GM19023 (cell line): Measurements from ENCODE around the gene SPOCD1.

Experiments used
- ATAC-seq: cut with Tn5 transposase; IDR thresholded peaks from one replicate; pipeline ENCODE4 v1.9.1; 2021; ENCODE audit warnings: mild to moderate bottlenecking, moderate library complexity; ENCODE audit not compliant: unreplicated experiment

The SPOCD1 gene

DNA sequence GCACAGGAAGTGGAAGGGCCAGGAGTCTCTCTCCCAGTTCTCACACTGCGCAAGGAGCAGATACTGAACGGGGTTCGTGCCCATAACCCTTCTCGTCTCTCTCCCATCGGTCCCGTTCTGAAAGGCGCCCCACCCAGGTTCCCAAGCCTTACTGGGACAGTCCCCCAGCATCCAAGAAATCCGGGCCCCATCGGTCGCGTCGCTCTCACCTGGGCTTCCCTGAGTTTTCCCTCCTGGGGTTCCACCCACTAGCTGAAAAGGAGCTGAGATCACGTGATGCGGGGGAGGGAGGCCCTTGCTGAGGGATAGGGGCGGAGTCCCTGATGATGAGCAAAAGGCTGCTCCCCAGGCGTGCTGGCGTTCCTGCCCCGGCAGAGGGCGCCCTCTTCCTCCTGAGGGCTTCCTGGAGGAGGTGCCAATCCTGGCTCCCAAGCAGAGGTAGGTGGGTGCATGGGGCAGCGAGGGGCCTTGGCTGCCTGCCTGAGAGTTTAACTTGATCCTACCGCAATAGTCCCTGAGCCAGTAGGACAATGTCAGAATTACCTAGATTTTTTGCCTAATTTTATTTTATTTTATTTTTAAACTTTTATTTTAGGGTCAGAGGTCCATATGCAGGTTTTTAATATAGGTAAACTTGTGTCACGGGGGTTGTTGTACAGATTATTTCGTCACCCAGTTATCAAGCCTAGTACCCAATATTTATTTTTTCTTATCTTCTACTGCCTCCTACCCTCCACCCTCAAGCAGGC is at the start of gene SPOCD1:
TSS of gene SPOCD1 (minus strand) at position 271 of the 749 bp plus-strand sequence. CDS start 689 bp downstream, outside the sequence.
- no peak for ATAC-seq

GRCh38 chr1:31862071-31862470 is 46.2 kb upstream of the SPOCD1 start:
- ATAC-seq, result no peak

DNA sequence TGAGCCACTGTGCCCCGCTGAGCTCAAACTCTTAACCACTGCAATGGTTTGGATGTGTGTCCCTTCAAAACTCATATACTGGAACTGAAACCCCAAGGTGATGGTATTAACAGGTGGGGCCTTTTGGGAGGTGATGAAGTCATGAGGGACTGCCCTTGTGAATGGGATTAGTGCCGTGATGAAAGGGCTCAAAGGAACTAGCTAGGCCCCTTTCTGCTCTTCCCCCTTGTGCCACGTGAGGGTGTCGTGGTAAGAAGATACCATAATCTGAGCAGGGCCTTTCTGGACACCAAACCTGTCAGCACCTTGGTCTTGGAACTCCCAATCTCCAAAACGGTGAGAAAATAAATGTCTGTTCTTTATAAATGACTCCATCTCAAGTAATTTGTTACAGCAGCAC is 45.5 kb upstream of the SPOCD1 start:
- no peak for ATAC-seq

DNA sequence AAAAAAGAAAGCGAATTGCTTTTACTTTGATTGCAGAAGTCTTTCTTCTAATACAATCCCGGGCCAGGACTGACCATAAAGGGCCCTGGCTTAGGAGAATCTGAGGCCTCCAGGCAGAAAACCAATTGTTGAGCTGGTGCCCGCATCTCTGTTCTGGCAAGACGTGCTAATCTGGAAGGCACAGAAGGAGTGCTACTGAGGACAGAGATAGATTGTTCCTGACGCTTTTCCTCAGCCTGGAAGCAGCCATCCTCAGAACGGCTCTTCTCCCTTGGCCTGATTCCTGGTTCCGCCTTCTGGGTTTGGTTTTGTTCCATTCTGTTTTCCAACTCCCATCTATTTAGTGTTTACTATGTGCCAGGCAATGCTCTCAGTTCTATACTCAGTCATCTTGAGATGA is 44.8 kb upstream of the SPOCD1 start:
- ATAC-seq, result no peak

DNA sequence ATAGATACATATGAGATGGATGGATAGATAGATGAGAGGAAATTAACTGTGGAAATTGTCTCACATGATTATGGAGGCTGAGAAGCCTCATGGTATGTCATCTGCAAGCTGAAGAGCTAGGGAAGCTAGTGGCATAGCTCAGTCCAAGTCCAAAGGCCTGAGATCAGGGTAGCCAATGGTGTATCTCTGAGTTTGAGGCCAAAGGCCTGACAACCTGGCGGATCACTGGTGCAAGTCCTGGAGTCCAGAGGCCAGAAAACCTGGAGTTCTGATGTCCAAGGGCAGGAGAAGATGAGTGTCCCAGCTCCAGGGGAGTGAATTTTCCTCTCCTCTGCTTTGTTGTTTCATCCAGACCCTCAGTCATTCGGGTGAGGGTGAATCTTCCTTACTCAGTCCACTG is 43.9 kb upstream of the SPOCD1 start:
- no peak for ATAC-seq

- ATAC-seq, result no peak
These were observed 43.2 kb upstream of the SPOCD1 start for GRCh38 chr1:31859044-31859443.

DNA sequence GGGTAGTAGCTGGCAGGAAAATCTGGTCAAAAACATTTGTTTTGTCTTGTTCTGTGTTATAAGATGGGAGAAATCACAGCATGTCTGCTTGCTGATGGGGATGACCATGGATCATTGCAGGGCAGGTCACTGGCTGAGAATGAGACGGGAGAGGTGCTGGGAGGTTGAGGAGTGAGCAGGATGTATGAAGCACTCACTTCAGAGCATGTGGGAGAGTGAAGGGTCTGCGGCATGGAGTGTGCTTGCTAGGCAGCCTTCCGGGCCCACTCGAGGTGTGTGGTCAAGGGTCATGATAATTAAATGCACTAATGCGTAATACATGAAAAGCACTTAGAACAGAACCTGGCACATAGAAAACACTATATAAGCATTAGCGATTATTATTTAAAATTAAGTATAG is 42.0 kb upstream of the SPOCD1 start:
- no peak for ATAC-seq

DNA sequence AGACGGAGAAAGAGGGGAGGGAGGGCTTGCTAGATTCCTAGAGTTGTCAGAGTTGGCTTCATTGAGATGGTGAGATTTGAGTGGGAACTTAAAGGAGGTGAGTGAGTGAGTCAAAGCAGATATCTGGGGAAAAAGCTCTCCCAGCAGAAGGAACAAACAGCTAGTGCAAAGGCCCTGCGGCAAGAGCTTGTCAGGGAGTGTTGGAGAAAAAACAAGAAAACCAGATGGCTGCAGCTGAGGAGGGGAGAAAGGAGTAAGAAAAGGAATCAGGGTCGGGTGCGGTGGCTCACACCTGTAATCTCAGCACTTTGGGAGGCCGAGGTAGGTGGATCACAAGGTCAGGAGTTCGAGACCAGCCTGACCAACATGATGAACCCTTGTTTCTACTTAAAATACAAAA is 40.3 kb upstream of the SPOCD1 start:
- ATAC-seq, result no peak

GRCh38 chr1:31855038-31855845 is 39.4 kb upstream of the SPOCD1 start:
- no peak for ATAC-seq

DNA sequence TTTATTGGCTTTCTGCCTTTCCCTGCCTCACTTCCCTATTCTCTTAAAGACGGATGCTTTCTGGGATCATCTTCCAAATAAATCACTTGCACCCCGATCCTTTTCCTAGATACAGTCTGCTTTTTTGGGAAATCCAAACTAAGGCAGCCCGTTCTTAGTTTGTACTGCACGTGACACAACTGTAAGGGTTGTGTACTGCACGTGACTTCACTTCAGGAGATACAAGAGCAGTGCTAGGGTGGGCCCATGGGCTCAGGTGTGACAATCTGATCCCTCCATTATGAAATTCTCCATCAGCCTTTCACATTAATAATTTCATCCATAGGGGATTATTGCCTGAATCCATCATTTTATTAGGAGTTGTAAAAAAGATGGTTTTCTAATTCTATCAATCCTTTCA is 33.8 kb upstream of the SPOCD1 start:
- no peak for ATAC-seq

- ATAC-seq, result no peak
These were observed 32.6 kb upstream of the SPOCD1 start for GRCh38 chr1:31848381-31848897.

- no peak for ATAC-seq
These were observed 30.7 kb upstream of the SPOCD1 start for GRCh38 chr1:31846484-31846883.

GRCh38 chr1:31843506-31843905 is 27.7 kb upstream of the SPOCD1 start:
- no peak for ATAC-seq

DNA sequence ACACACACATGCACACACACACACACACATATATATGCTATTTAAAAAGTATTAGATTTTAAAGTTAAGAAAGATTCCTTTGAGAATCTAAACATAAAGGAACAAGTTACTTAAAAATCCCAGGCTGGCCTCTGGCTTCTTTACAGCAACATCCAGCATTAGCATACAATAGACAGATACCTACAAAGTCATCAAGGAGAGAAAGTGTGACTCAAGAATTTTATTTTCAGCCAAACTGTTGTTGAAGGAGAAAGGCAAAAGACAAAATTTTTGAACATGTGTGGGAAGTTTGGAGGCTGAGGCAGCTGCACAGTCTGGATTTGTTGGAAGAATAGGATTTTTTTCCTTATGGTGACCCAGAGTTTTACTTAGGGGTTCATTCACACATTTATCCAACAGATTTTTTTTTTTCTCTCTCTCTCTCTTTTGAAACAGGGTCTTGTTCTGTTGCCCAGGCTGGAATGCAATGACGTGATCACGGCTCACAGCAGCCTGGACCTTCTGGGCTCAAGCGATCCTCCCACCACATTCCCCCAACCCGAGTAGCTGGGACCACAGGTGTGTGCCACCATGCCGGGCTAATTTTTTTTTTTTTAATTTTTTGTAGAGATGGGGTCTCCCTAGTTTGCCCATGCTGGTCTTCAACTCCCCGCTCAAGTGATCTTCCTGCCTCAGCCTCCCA is 24.0 kb upstream of the SPOCD1 start:
- ATAC-seq, result no peak

DNA sequence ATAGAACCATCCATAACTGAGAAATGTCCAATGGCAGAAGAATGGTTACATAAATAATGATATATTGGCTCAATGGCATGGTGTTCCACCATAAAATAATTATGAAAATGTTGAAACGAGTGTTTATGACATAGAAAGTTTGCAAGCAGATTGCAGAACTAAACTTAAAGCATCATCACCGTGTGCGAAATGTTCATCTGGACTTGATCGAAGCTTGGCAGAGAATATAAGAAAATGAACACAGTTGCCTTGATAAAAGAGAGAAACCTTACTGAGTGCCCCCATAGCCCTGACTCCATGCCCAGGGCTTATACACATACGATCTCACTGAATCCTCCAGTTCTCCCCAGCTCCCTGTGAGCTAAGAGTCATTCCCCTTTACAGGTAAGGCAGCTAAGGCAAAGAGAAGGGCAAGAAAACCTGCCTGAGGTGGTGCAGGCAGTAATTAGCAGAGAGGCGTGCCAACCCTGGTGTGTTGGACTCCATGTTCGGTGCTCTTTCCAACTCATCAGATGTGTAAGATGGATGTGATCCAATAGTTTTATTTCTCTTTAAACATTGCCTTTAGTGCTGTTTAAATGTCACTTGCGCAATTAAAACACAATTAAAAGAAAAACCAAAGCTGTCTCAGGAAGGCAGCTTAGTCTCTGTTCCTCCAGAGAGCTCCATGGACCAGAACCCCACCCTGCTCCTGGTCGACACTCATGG is 21.8 kb upstream of the SPOCD1 start:
- no peak for ATAC-seq

DNA sequence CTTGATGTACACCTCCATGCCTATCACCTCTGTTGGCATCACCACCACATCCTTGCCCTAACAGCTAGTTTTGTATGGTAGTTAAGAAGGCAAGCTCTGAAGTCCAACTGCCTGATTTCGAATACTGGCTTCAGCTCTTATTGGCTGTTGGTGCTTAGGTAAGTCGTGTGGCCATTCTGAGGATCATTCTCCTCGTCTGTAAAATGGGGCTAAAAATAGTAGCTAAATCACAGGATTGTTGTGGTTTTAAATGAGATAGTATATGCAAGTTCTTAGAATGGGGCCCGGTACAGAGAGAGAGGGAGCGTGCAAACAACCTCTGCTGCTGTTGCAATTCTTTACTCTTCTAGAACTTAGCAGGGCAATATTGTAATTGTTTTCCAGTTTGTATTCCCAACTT is 20.8 kb upstream of the SPOCD1 start:
- ATAC-seq, result no peak

DNA sequence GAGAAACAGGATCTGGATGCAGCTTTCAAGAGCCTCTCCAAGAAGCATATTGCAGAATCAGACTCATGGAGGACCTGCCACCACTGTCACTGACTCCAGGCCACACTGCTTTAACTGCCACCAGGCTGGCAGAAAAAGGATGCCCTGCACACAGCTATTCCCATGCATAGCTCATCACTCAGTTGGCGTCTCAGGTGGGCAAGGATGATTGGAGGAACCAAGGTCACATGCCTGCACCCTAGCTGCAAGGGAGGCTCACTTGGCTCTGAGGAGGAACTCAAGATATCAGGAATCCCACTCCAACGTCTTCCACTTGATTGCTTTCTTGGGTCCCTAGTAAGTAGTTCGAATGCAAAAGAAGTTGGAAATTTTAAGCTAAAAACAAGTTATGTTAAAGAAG is 19.6 kb upstream of the SPOCD1 start:
- ATAC-seq, result no peak

GRCh38 chr1:31834501-31834900 is 18.7 kb upstream of the SPOCD1 start:
- ATAC-seq, result no peak

DNA sequence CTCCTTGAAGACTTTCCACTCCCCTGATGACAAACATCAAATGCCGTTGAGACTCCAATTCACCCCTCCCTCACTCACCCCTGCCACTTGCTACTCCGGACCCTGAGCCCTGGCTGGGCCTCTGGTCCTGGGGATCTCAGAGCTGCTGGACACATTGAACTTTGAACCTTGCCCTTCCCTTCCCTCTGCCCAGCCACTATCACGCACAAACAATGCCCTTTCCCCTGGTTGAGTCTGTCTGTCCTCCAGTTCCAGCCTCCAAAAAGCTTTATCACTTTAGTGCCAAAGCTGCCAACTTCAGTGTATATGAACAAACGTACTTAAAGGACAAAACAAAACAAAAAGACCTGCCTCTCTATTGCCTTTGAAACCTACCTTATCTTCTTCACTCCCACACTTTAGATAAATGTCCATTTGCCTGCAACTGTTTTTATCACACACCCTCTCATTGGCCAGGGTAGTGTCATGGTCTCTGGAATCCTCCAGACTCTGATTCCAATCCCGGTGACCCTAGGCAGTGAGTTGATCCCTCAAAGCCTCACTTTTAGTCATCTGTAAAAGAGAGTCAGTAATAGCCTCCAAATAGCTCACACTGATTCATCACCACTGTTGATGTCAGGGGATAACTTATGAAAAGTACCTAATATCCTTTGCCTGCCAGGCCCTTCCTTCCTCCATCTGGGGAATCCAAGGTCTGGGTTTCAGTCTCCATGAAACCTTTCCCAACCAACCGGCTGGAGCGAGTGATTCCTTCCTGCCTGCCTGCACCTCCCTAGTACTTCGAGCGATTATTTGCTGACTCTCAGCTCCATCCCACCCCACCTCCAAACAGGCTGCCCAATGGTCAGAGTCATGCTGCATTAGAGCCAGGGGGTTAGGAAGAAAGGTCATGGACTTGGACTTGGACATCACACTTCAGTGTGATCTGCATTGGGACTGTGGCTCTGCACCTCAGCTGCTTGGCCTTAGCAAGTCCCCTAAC is 15.9 kb upstream of the SPOCD1 start:
- no peak for ATAC-seq

DNA sequence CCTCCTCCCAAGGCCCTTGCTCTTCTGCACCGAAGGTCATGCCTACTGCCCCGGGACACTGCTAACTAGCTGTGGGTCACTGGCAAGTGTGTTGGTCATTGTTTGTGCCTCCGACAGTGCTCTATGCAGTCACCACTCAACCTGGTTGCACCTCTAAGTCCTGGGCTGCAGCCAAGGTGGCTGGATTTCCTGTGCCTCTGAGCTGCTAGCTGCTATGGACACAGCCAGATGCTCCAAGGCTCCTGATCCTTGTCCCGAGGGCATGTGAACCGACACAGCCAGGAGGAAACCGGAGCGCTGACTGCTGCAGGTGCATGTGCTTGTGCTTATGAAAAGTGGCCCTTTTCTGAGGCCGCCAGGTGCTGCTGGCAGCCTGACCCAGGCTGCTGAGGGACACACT is 14.7 kb upstream of the SPOCD1 start:
- ATAC-seq, result no peak
